HepG2 (cell line): ENCODE data around the gene PDZD2.

Experiments
- NFIC ChIP-seq: IDR thresholded peaks from 2 replicates; pipeline ENCODE4 v1.6.1; 2012; ENCODE audit warnings: mild to moderate bottlenecking, low read length, inconsistent platforms
- POLR2AphosphoS5 ChIP-seq: IDR thresholded peaks from 2 replicates; pipeline ENCODE4 v1.6.1; 2012; ENCODE audit warnings: low read depth, low read length
- TP53 ChIP-seq: sonication (generic); formaldehyde crosslinking; conservative IDR thresholded peaks from 2 replicates; pipeline ENCODE4 v1.4.0; 2020; ENCODE audit warnings: missing genetic modification reagents
- YEATS4 ChIP-seq: sonication (generic); formaldehyde crosslinking; IDR thresholded peaks from 2 replicates; pipeline ENCODE4 v1.4.0; 2020; ENCODE audit warnings: missing genetic modification reagents, borderline replicate concordance
- ZFYVE20 ChIP-seq: sonication (generic); formaldehyde crosslinking; IDR thresholded peaks from 2 replicates; pipeline ENCODE4 v1.8.0; 2023; ENCODE audit warnings: low read depth, mild to moderate bottlenecking, moderate library complexity, missing genetic modification reagents, borderline replicate concordance
- ZMYM3 ChIP-seq: sonication (generic); formaldehyde crosslinking; IDR thresholded peaks from 2 replicates; pipeline ENCODE4 v1.5.1; 2020; ENCODE audit warnings: mild to moderate bottlenecking, missing genetic modification reagents
- TF ChIP-seq, protein P1 (sequence below), 2 experiments: IDR thresholded peaks; 2 replicates each; pipeline ENCODE4 v1.6.1; 2011 to 2012; ENCODE audit warnings: low read length in 2 of 2, borderline replicate concordance in 1 of 2, low read depth in 1 of 2, mild to moderate bottlenecking in 1 of 2, moderate library complexity in 1 of 2
- TF ChIP-seq, protein P2 (sequence below): sonication (generic); formaldehyde crosslinking; IDR thresholded peaks from 2 replicates; pipeline ENCODE4 v1.5.0; 2020; ENCODE audit warnings: mild to moderate bottlenecking, missing genetic modification reagents

- TF ChIP-seq, protein P1, sequence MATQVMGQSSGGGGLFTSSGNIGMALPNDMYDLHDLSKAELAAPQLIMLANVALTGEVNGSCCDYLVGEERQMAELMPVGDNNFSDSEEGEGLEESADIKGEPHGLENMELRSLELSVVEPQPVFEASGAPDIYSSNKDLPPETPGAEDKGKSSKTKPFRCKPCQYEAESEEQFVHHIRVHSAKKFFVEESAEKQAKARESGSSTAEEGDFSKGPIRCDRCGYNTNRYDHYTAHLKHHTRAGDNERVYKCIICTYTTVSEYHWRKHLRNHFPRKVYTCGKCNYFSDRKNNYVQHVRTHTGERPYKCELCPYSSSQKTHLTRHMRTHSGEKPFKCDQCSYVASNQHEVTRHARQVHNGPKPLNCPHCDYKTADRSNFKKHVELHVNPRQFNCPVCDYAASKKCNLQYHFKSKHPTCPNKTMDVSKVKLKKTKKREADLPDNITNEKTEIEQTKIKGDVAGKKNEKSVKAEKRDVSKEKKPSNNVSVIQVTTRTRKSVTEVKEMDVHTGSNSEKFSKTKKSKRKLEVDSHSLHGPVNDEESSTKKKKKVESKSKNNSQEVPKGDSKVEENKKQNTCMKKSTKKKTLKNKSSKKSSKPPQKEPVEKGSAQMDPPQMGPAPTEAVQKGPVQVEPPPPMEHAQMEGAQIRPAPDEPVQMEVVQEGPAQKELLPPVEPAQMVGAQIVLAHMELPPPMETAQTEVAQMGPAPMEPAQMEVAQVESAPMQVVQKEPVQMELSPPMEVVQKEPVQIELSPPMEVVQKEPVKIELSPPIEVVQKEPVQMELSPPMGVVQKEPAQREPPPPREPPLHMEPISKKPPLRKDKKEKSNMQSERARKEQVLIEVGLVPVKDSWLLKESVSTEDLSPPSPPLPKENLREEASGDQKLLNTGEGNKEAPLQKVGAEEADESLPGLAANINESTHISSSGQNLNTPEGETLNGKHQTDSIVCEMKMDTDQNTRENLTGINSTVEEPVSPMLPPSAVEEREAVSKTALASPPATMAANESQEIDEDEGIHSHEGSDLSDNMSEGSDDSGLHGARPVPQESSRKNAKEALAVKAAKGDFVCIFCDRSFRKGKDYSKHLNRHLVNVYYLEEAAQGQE (IDR thresholded peaks at IDR 0.05; ENCODE audit: borderline replicate concordance in 1 of 2, low read depth in 1 of 2, low read length in 2 of 2) = no peak
- no peak for TF ChIP-seq POLR2AphosphoS5
- TF ChIP-seq NFIC = no peak
- TF ChIP-seq, protein P2, sequence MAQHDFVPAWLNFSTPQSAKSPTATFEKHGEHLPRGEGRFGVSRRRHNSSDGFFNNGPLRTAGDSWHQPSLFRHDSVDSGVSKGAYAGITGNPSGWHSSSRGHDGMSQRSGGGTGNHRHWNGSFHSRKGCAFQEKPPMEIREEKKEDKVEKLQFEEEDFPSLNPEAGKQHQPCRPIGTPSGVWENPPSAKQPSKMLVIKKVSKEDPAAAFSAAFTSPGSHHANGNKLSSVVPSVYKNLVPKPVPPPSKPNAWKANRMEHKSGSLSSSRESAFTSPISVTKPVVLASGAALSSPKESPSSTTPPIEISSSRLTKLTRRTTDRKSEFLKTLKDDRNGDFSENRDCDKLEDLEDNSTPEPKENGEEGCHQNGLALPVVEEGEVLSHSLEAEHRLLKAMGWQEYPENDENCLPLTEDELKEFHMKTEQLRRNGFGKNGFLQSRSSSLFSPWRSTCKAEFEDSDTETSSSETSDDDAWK (CRISPR knock-in tag) = no peak
- no peak for TF ChIP-seq ZMYM3 (CRISPR knock-in tag)
- no peak for TF ChIP-seq YEATS4 (CRISPR knock-in tag)
- no peak for TF ChIP-seq ZFYVE20 (CRISPR knock-in tag)
- no peak for TF ChIP-seq TP53 (CRISPR knock-in tag)
These were observed 285.1 kb downstream of the PDZD2 start for GRCh38 chr5:31924005-31924404.
